Astrocyte of the cerebellum (primary cell): Measurements from ENCODE around the gene C11orf21.

ENCODE experiments used
- DNase-seq: peaks from one replicate; pipeline ENCODE4 v3.0.0-alpha.2; 2011; ENCODE audit warnings: low read depth
- H3K4me3 ChIP-seq: 2 replicates; pipeline ENCODE4 v1.5.1; 2011; ENCODE audit warnings: mild to moderate bottlenecking, low read depth, low read length, moderate library complexity
- CTCF ChIP-seq: IDR thresholded peaks from 2 replicates; pipeline ENCODE4 v1.5.1; 2012; ENCODE audit warnings: low read length, low read depth, moderate library complexity, mild to moderate bottlenecking; ENCODE audit errors: missing control alignments
- in situ Hi-C: cut with HindIII; loops from 2 replicates; pipeline ENCODE4 v1.10.0; 2017; ENCODE audit warnings: low sequenced_read_pairs

C11orf21 gene

GRCh38 chr11:2320568-2321310 lies 19.0 kb upstream of the C11orf21 start:
- H3K4me3 ChIP-seq: no peak overlapping the region
- TF ChIP-seq CTCF: no peak
- in situ Hi-C loops: no loop called here
- no peak for DNase-seq

- no peak for TF ChIP-seq CTCF
- H3K4me3 ChIP-seq: no peak overlapping the region
- no peak for DNase-seq
- in situ Hi-C loops: no loop called here
Measured at GRCh38 chr11:2319791-2320472, 18.2 kb upstream of the C11orf21 start.

GRCh38 chr11:2318707-2319106 lies 17.0 kb upstream of the C11orf21 start:
- in situ Hi-C loops: no loop called here
- no peak for TF ChIP-seq CTCF
- no peak overlapping the region for H3K4me3 ChIP-seq
- no peak for DNase-seq

GRCh38 chr11:2318123-2318522 lies 16.4 kb upstream of the C11orf21 start:
- in situ Hi-C loops: no loop called here
- H3K4me3 ChIP-seq: no peak overlapping the region
- no peak for TF ChIP-seq CTCF
- no peak for DNase-seq

GRCh38 chr11:2317354-2318050 lies 15.8 kb upstream of the C11orf21 start:
- in situ Hi-C loops: no loop called here
- no peak for DNase-seq
- TF ChIP-seq CTCF: no peak
- H3K4me3 ChIP-seq: no peak overlapping the region

- in situ Hi-C loops: no loop called here
- H3K4me3 ChIP-seq: no peak overlapping the region
- no peak for TF ChIP-seq CTCF
- DNase-seq: no peak
Measured at GRCh38 chr11:2316963-2317244, 15.2 kb upstream of the C11orf21 start.
